HEK293 (cell line): ENCODE measurements around the gene ZSCAN12.
A peak's percentile ranks its signal among the peaks of the same experiment; 100 is the strongest.
"Not testable (repeated sequence)": the region's sequence is repeated elsewhere in the genome, so short reads cannot be mapped to it uniquely, and the experiment has no call there.

Experiments
- CTCF ChIA-PET: fragments of 350-600 bp; formaldehyde crosslinking; extraction: SDS; loops from one replicate; lab custom pipeline; 2021; ENCODE audit warnings: antibody characterized with exemption; lab: Yijun Ruan, JAX
- POLR2A ChIA-PET: fragments of 300-600 bp; formaldehyde crosslinking; extraction: SDS; loops from one replicate; lab custom pipeline; 2020; ENCODE audit warnings: antibody characterized with exemption, inconsistent platforms; lab: Yijun Ruan, JAX
- H3K27ac ChIP-seq: fragments of 200-500 bp; sonication (Bioruptor generic); 2 replicates; pipeline ENCODE4 v1.5.1; 2014; ENCODE audit warnings: low read depth, low read length, control low read depth, inconsistent platforms; ENCODE audit errors: extremely low read depth
- H3K36me3 ChIP-seq, 2 experiments: fragments of 200-500 bp in 1 of 2; sonication (Bioruptor generic) in 1 of 2; 1 replicate in 1 of 2; 2 replicates in 1 of 2; pipeline ENCODE4 v1.5.1; 2014 to 2017; ENCODE audit warnings: inconsistent platforms in 2 of 2, low read length in 2 of 2; ENCODE audit not compliant: control insufficient read depth in 2 of 2, insufficient read depth in 1 of 2
- H3K4me1 ChIP-seq: fragments of 200-500 bp; sonication (Bioruptor generic); 2 replicates; pipeline ENCODE4 v1.5.1; 2014; ENCODE audit warnings: mild to moderate bottlenecking, low read length, inconsistent platforms; ENCODE audit not compliant: control insufficient read depth, insufficient read depth
- H3K4me3 ChIP-seq: 2 replicates; pipeline ENCODE4 v1.5.1; 2011; ENCODE audit warnings: low read depth, mild to moderate bottlenecking, control low read depth, low read length, moderate library complexity
- H3K9me3 ChIP-seq: fragments of 200-500 bp; sonication (Bioruptor generic); 2 replicates; pipeline ENCODE4 v1.5.1; 2014; ENCODE audit warnings: low read depth, low read length, inconsistent platforms; ENCODE audit not compliant: control insufficient read depth, insufficient read depth
- GLI4 ChIP-seq: fragments of 450-650 bp; formaldehyde crosslinking; IDR thresholded peaks from 2 replicates; pipeline ENCODE4 v1.5.1; 2016; ENCODE audit warnings: missing biosample characterization, missing genetic modification characterization
- KLF17 ChIP-seq: fragments of 450-650 bp; formaldehyde crosslinking; IDR thresholded peaks from 2 replicates; pipeline ENCODE4 v1.5.1; 2016; ENCODE audit warnings: missing biosample characterization, missing genetic modification characterization
- TCF7L2 ChIP-seq: IDR thresholded peaks from 2 replicates; pipeline ENCODE4 v1.6.1; 2011; ENCODE audit warnings: low read depth, mild to moderate bottlenecking, inconsistent platforms, low read length, moderate library complexity, borderline replicate concordance
- ZBTB1 ChIP-seq: fragments of 450-650 bp; formaldehyde crosslinking; IDR thresholded peaks from 2 replicates; pipeline ENCODE4 v1.5.1; 2016; ENCODE audit warnings: missing biosample characterization, missing genetic modification characterization
- ZBTB20 ChIP-seq: fragments of 450-650 bp; formaldehyde crosslinking; IDR thresholded peaks from 2 replicates; pipeline ENCODE4 v1.5.1; 2016; ENCODE audit warnings: missing biosample characterization, missing genetic modification characterization
- ZBTB21 ChIP-seq: fragments of 450-650 bp; formaldehyde crosslinking; IDR thresholded peaks from 2 replicates; pipeline ENCODE4 v1.5.1; 2017; ENCODE audit warnings: missing biosample characterization, missing genetic modification characterization
- ZFP3 ChIP-seq: fragments of 450-650 bp; formaldehyde crosslinking; IDR thresholded peaks from 2 replicates; pipeline ENCODE4 v1.5.1; 2016; ENCODE audit warnings: low read depth, missing biosample characterization, missing genetic modification characterization
- ZNF10 ChIP-seq: fragments of 450-650 bp; formaldehyde crosslinking; IDR thresholded peaks from 2 replicates; pipeline ENCODE4 v1.5.1; 2017; ENCODE audit warnings: missing biosample characterization, missing genetic modification characterization
- ZNF157 ChIP-seq: fragments of 450-650 bp; formaldehyde crosslinking; IDR thresholded peaks from 2 replicates; pipeline ENCODE4 v1.5.1; 2016; ENCODE audit warnings: missing biosample characterization, missing genetic modification characterization
- ZNF2 ChIP-seq: fragments of 450-650 bp; formaldehyde crosslinking; IDR thresholded peaks from 2 replicates; pipeline ENCODE4 v1.5.1; 2016; ENCODE audit warnings: missing biosample characterization, missing genetic modification characterization
- ZNF211 ChIP-seq: fragments of 450-650 bp; formaldehyde crosslinking; IDR thresholded peaks from 2 replicates; pipeline ENCODE4 v1.5.1; 2016; ENCODE audit warnings: low read depth, missing biosample characterization, missing genetic modification characterization
- ZNF324 ChIP-seq: fragments of 450-650 bp; formaldehyde crosslinking; IDR thresholded peaks from 2 replicates; pipeline ENCODE4 v1.5.1; 2016; ENCODE audit warnings: missing biosample characterization, missing genetic modification characterization
- ZNF335 ChIP-seq: fragments of 450-650 bp; formaldehyde crosslinking; conservative IDR thresholded peaks from 2 replicates; pipeline ENCODE4 v1.5.1; 2016; ENCODE audit warnings: missing biosample characterization, missing genetic modification characterization
- ZNF354C ChIP-seq: fragments of 450-650 bp; formaldehyde crosslinking; IDR thresholded peaks from 2 replicates; pipeline ENCODE4 v1.5.1; 2016; ENCODE audit warnings: missing biosample characterization, missing genetic modification characterization, low read depth, borderline replicate concordance
- ZNF366 ChIP-seq: fragments of 450-650 bp; formaldehyde crosslinking; conservative IDR thresholded peaks from 2 replicates; pipeline ENCODE4 v1.5.1; 2016; ENCODE audit warnings: missing biosample characterization, missing genetic modification characterization
- ZNF398 ChIP-seq: fragments of 450-650 bp; formaldehyde crosslinking; IDR thresholded peaks from 2 replicates; pipeline ENCODE4 v1.5.1; 2017; ENCODE audit warnings: missing biosample characterization, missing genetic modification characterization
- ZNF433 ChIP-seq: fragments of 450-650 bp; formaldehyde crosslinking; IDR thresholded peaks from 2 replicates; pipeline ENCODE4 v1.5.1; 2016; ENCODE audit warnings: missing biosample characterization, missing genetic modification characterization, low read depth
- ZNF449 ChIP-seq: fragments of 450-650 bp; formaldehyde crosslinking; IDR thresholded peaks from 2 replicates; pipeline ENCODE4 v1.5.1; 2017; ENCODE audit warnings: missing biosample characterization, mild to moderate bottlenecking, missing genetic modification characterization, moderate library complexity
- ZNF510 ChIP-seq: fragments of 450-650 bp; formaldehyde crosslinking; IDR thresholded peaks from 2 replicates; pipeline ENCODE4 v1.5.1; 2018; ENCODE audit warnings: mild to moderate bottlenecking, missing genetic modification characterization, missing biosample characterization; ENCODE audit not compliant: insufficient replicate concordance
- ZNF530 ChIP-seq: fragments of 450-650 bp; formaldehyde crosslinking; IDR thresholded peaks from 2 replicates; pipeline ENCODE4 v1.5.1; 2016; ENCODE audit warnings: low read depth, missing biosample characterization, missing genetic modification characterization
- ZNF626 ChIP-seq: fragments of 450-650 bp; sonication (Bioruptor Pico); formaldehyde crosslinking; IDR thresholded peaks from 2 replicates; pipeline ENCODE4 v1.5.1; 2018; ENCODE audit warnings: missing biosample characterization, missing genetic modification characterization, inconsistent platforms
- ZNF768 ChIP-seq: fragments of 450-650 bp; formaldehyde crosslinking; IDR thresholded peaks from 2 replicates; pipeline ENCODE4 v1.5.1; 2018; ENCODE audit warnings: missing biosample characterization, mild to moderate bottlenecking, missing genetic modification characterization

The ZSCAN12 gene

GRCh38 chr6:28369463-28369862 lies 30.1 kb downstream of the ZSCAN12 start:
- no peak overlapping the region for H3K4me3 ChIP-seq
- no peaks in the 10 kb centered on the region for H3K9me3 ChIP-seq
- ChIA-PET POLR2A (no interaction called here), CTCF (no interaction called here)
- H3K36me3 ChIP-seq = peaks cover 25 to 30% of the 10 kb centered on the region in 2 experiments
- H3K4me1 ChIP-seq = no peaks in the 10 kb centered on the region
- TF ChIP-seq ZNF10 (tag by site-specific recombination) (peak; percentile 68; the same call in 1 of the 2 replicates), ZFP3 (tag by site-specific recombination) (no peak)
- no peak overlapping the region for H3K27ac ChIP-seq

GRCh38 chr6:28368522-28368921 lies 31.0 kb downstream of the ZSCAN12 start:
- no peak for TF ChIP-seq ZBTB1 (tag by site-specific recombination)
- TF ChIP-seq ZNF335 (tag by site-specific recombination) = no peak
- TF ChIP-seq ZNF157 (tag by site-specific recombination) = no peak
- no peak for TF ChIP-seq GLI4 (tag by site-specific recombination)
- no peak for TF ChIP-seq TCF7L2
- no peak for TF ChIP-seq ZNF449 (tag by site-specific recombination)
- TF ChIP-seq ZNF530 (tag by site-specific recombination) = no peak
- no peak overlapping the region for H3K27ac ChIP-seq
- ChIA-PET CTCF (no interaction called here), POLR2A (no interaction called here)
- H3K4me1 ChIP-seq = no peaks in the 10 kb centered on the region
- peaks cover 31 to 39% of the 10 kb centered on the region in 2 experiments for H3K36me3 ChIP-seq
- H3K9me3 ChIP-seq = no peaks in the 10 kb centered on the region
- H3K4me3 ChIP-seq = no peak overlapping the region

- H3K9me3 ChIP-seq, H3K4me1 ChIP-seq, H3K4me3 ChIP-seq, H3K27ac ChIP-seq, POLR2A ChIA-PET, CTCF ChIA-PET: not testable (repeated sequence)
- peaks cover 39 to 63% of the 10 kb centered on the region in 2 experiments for H3K36me3 ChIP-seq
Observed at GRCh38 chr6:28365590-28365989, 34.0 kb downstream of the ZSCAN12 start.

- H3K9me3 ChIP-seq = no peaks in the 10 kb centered on the region
- CTCF ChIA-PET = interaction anchor here (0.5 kb wide), 1 partner anchor 134 kb away, joined by 3 read pairs; no protein-coding TSS in a partner anchor
- POLR2A ChIA-PET = interaction anchor here (0.6 kb wide), 1 partner anchor 309 kb away, joined by 5 read pairs; no protein-coding TSS in a partner anchor
- peaks cover 24 to 56% of the 10 kb centered on the region in 2 experiments for H3K36me3 ChIP-seq
- H3K4me1 ChIP-seq = no peaks in the 10 kb centered on the region
- H3K4me3 ChIP-seq = no peak overlapping the region
- H3K27ac ChIP-seq = no peak overlapping the region
- TF ChIP-seq ZNF398 (tag by site-specific recombination) (no peak), ZBTB21 (tag by site-specific recombination) (no peak), ZBTB20 (tag by site-specific recombination) (no peak), ZNF366 (tag by site-specific recombination) (no peak), ZNF2 (tag by site-specific recombination) (no peak), ZNF626 (no peak), KLF17 (no peak), TCF7L2 (no peak), ZNF324 (tag by site-specific recombination) (no peak), ZNF510 (tag by site-specific recombination) (no peak), ZNF433 (tag by site-specific recombination) (no peak), ZNF768 (tag by site-specific recombination) (no peak), ZNF354C (tag by site-specific recombination) (no peak), ZNF211 (tag by site-specific recombination) (no peak)
Observed at GRCh38 chr6:28360961-28361360, 38.6 kb downstream of the ZSCAN12 start.
